ENCODE data around the gene FUT1. TPM values are rescaled to one million over a fixed set of nuclear protein-coding genes. Genes with fewer than 3 reads are reported as not detected.

FUT1 gene
- total RNA-seq, 1 experiment from 2014 or later = 14.1 TPM

- no peak for TF ChIP-seq CTCF (IDR thresholded peaks at IDR 0.05 in 2 of 3, conservative IDR thresholded peaks at IDR 0.05 in 1 of 3; ENCODE audit: borderline replicate concordance in 1 of 3, insufficient read depth in 1 of 3, low read depth in 2 of 3, low read length in 2 of 3)
These were observed 31.7 kb downstream of the FUT1 start (continued) for GRCh38 chr19:48720613-48721296.

- no peak overlapping the region for H2AFZ ChIP-seq (ENCODE audit: low read depth, low read length, poor library complexity, severe bottlenecking)
- no peak for TF ChIP-seq CTCF (IDR thresholded peaks at IDR 0.05 in 2 of 3, conservative IDR thresholded peaks at IDR 0.05 in 1 of 3; ENCODE audit: borderline replicate concordance in 1 of 3, insufficient read depth in 1 of 3, low read depth in 2 of 3, low read length in 2 of 3)
- peak; percentile 26; the same call in 1 of the 2 replicates for TF ChIP-seq ZFX (IDR thresholded peaks at IDR 0.05)
- no peaks in the 10 kb centered on the region for H3K9me2 ChIP-seq (ENCODE audit: insufficient read depth)
- H3K4me1 ChIP-seq (ENCODE audit: control insufficient read depth in 1 of 2, insufficient read depth in 2 of 2, low read length in 2 of 2) = peaks cover 2 to 31% of the 10 kb centered on the region in 2 experiments
- H4K20me1 ChIP-seq (ENCODE audit: insufficient read depth) = no peaks in the 10 kb centered on the region
- intact Hi-C loops (cut with micrococcal nuclease) = no loop called here
- H3K79me2 ChIP-seq (ENCODE audit: insufficient read depth, low read length) = no peaks in the 10 kb centered on the region
- no peaks in the 10 kb centered on the region for H3K27me3 ChIP-seq (ENCODE audit: insufficient read depth, low read length)
- POLR2A ChIA-PET = interaction anchor here (0.8 to 1.7 kb wide), 5 partner anchors 8 to 28 kb away, joined by 3 to 6 read pairs (median 3); no protein-coding TSS in a partner anchor
- CTCF ChIA-PET = interaction anchor here (1.1 kb wide), 1 partner anchor 75 kb away, joined by 4 read pairs; no protein-coding TSS in a partner anchor
- ATAC-seq (peak; percentile 15), DNase-seq (ENCODE audit: low read depth, low spot score) (no peak)
- peak overlapping the region; percentile 33 for H3K27ac ChIP-seq (ENCODE audit: low read depth, low read length)
- no TSS peak for BruUV-seq (replicated peaks)
- RAD21 ChIA-PET (ENCODE audit: low non-redundant PET in 1 of 2, low total read pairs in 2 of 2, uncharacterized antibody in 2 of 2, unreplicated experiment in 2 of 2) = no interaction called here
- peak overlapping the region; percentile 52 to 58 for H3K4me3 ChIP-seq (replicated peaks in 1 of 2; ENCODE audit: low read depth in 1 of 2, low read length in 2 of 2)
- H3K4me2 ChIP-seq (ENCODE audit: low read length) = peak overlapping the region; percentile 80
- H3K9ac ChIP-seq (ENCODE audit: low read length) = peak overlapping the region; percentile 60
- H3K9me3 ChIP-seq (ENCODE audit: control insufficient read depth in 1 of 2, insufficient read depth in 1 of 2, low read depth in 1 of 2, low read length in 2 of 2) = no peaks in the 10 kb centered on the region
- no peaks in the 10 kb centered on the region for H3K36me3 ChIP-seq (ENCODE audit: control insufficient read depth in 1 of 2, insufficient read depth in 2 of 2, low read length in 2 of 2)
These were observed 32.2 kb downstream of the FUT1 start for GRCh38 chr19:48720251-48720612.

All from HCT116 (cell line).